AG09309 (cell line): Measurements from ENCODE around the gene ABCC12.

Experiments
- DNase-seq: peaks from one replicate; pipeline ENCODE4 v3.0.0-alpha.2; 2010; ENCODE audit warnings: low read depth
- H3K4me3 ChIP-seq: 2 replicates; pipeline ENCODE4 v1.5.1; 2011; ENCODE audit warnings: mild to moderate bottlenecking, low read depth, low read length, moderate library complexity; ENCODE audit not compliant: control insufficient read depth
- TF ChIP-seq, protein P1 (sequence below): IDR thresholded peaks from 2 replicates; pipeline ENCODE4 v1.5.1; 2011; ENCODE audit warnings: mild to moderate bottlenecking, low read depth, low read length, inconsistent platforms; ENCODE audit not compliant: insufficient read depth, control insufficient read depth; ENCODE audit errors: missing control alignments

The ABCC12 gene

DNA sequence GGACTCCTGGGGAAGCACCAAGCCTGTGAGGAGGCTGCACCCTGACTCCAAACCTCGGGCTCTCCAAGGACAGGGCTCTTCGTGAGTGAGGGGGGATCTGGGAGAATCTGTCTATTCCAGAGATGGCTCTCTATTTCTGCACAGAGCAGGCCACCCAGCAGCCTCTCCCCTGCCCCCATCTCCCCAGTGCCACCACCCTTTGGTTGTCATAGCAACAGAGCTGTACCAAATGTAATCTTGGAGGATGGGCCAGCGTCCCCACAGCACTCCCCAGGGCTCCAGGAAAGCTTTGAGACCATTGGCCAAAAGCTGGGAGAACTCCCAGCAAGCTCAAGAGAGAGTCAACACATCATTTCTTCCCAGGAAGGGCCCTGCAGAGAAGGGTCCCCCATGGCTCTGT, 49.3 kb downstream of the ABCC12 start:
- H3K4me3 ChIP-seq = no peak overlapping the region
- no peak for DNase-seq
- TF ChIP-seq, protein P1, sequence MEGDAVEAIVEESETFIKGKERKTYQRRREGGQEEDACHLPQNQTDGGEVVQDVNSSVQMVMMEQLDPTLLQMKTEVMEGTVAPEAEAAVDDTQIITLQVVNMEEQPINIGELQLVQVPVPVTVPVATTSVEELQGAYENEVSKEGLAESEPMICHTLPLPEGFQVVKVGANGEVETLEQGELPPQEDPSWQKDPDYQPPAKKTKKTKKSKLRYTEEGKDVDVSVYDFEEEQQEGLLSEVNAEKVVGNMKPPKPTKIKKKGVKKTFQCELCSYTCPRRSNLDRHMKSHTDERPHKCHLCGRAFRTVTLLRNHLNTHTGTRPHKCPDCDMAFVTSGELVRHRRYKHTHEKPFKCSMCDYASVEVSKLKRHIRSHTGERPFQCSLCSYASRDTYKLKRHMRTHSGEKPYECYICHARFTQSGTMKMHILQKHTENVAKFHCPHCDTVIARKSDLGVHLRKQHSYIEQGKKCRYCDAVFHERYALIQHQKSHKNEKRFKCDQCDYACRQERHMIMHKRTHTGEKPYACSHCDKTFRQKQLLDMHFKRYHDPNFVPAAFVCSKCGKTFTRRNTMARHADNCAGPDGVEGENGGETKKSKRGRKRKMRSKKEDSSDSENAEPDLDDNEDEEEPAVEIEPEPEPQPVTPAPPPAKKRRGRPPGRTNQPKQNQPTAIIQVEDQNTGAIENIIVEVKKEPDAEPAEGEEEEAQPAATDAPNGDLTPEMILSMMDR = no peak
